GM21619 (cell line): ENCODE results near the gene GRAMD2A.

Source experiments
- ATAC-seq: cut with Tn5 transposase; IDR thresholded peaks from one replicate; pipeline ENCODE4 v1.9.1; 2021; ENCODE audit not compliant: unreplicated experiment

Gene GRAMD2A

DNA sequence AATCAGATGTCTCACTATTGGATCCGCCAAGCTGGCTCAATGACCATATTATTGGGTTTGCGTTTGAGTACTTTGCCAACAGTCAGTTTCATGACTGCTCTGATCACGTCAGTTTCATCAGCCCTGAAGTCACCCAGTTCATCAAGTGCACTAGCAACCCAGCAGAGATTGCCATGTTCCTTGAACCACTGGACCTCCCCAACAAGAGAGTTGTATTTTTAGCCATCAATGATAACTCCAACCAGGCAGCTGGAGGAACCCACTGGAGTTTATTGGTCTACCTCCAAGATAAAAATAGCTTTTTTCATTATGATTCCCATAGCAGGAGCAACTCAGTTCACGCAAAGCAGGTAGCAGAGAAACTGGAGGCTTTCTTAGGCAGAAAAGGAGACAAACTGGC lies 57.9 kb downstream of the GRAMD2A start:
- no peak for ATAC-seq

DNA sequence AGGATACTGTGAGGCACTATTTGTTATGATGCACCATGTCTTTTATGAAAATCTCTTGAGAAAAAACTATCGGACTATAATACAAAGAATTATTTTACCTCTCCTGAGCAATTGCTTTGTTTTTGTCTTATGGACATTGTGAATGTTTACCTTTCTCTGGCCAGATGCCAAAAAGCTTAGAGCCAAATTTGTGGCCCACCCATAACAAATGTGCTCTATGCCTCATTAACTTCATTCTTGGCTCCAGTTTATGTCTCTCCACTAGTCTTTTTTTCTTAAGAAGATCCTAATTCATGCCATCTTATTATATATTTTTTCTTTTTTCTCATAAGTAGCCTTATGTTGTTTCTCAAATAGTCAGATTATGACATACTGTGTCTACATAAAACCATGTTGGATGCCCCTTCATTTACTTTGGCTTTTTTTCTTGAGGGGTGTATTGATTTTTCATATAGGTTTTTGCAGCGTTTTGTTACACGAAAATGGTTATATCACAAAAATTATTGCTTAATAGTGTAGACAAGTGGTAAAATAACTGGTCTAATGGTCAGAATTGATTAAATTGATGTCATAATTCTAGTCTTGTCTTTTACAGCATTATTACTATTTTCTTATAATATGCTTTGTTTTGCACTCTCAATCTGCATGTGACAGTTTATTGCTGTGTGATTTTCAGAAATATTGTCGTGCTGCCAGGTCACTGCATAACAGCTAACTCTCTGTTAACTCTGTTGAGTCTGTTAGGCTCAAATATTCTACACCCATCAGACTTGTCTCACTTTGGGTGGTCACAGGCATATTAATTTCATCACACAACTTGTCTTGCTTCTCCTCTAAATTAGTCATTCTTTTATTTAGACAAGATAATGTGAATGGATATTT lies 61.2 kb downstream of the GRAMD2A start:
- ATAC-seq, result no peak

DNA sequence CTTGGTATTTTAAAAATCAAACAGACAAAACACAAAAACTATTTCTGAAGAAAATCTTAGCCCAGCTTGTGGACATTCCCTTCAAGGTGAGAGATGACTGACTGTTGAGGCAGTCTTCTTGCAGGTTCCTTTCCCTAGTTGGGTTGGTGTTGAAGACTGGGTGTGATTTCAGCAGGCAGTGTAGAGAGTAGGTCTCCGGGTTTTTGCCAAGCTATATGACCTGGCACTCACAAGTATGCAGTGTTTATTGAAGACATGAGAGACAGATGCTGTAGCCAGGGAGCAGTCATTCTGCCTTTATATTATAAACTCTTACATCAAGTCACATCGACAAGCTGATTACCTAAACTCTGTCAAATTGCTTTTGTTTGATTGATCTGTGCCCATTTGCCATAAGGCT lies 61.9 kb downstream of the GRAMD2A start:
- ATAC-seq, result no peak

DNA sequence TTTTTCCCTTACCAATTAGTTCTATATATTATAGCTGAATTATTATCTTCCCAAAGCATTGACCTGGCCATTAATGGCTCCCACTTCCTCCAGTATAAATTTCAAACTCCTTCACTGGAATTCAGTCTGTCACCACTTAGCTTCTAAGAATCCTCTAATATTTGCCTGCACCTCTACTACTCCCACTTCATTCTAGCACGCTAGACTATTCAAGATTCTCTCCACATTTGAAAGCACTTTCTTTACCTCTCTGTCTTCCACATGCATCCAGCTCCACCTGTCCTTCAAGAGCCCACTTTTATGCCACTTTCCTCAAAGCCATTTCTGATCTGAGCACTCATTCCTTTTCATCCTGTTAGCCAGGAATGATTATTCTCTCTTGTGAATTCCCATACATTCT lies 64.4 kb downstream of the GRAMD2A start:
- ATAC-seq, result no peak

DNA sequence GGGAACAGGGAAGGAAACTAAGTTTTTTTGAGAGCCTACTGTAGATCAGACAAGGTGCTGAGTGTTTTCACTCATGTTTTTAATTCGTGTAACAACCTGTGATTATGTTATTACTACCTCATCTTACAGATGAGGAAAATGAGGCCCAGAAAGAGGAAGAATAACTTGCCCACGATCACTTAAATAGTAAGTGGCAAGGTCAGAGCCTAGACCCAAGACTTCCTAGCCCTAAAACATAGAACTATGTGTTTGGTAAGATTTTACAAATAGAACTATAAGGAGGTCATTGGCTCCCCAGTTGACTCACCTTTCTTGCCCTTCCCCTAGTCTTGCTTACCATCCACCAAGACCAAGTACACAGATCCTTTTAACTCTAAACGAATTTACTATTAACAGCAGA lies 65.7 kb downstream of the GRAMD2A start:
- no peak for ATAC-seq

DNA sequence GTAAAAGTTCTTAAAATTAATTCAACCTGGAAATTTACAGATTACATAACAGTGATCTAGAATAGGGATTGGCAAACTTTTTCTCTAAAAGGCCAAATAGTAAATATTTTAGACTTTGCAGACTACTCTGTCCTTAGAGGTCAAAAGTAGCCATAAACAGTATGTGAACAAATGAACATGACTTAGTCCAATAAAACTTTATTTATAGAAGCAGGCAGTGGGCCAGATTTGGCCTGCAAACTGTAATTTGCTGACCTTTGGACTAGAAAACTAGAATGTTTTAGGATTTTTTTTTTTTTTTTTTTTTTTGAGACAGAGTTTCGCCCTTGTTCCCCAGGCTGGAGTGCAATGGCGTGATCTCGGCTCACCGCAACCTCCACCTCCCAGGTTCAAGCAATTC lies 67.3 kb downstream of the GRAMD2A start:
- ATAC-seq, result no peak

DNA sequence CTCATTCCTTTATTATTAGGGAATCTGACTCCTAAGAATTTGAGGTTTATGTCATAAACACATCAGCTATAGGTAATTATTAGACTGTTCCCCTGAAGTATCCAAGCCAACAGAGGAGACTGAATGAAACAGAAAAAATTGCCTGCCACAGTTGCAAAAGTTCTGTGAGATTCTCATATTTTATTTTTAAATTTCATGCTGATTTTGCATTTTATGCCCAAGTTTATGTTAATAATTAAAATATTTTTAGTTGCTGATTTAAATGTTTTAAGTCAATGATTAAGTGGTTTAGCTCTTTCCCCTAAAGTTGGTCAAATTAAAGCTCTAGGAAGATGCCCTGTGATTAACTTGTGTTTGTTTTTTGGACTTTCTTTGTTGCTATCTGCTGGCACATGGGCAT lies 69.2 kb downstream of the GRAMD2A start:
- ATAC-seq, result no peak

DNA sequence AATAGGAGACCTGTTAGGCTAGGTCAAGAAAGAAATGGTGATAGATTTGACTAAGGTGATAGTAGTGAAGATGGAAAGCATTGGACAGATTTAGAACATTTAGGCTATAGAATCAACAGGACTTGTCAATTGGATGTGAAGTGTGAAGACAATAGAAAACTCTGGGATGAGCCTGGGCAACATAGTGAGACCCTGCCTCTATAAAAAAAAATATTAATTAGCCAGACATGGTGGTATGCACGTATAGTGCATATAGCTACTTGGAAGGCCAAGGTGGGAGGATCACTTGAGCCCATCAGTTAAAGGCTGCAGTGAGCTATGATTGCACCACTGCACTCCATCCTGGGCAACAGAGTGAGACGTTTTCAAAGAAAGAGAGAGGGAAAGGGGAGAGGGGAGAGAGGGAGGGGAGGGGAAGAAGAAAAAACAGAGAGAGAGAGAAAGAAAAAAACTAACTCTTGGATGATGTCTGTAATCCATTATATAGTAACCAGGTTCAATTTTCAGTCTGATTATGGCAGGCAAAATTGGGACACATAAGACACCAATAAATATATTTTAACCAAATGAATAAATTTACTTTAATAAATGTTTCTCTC lies 69.8 kb downstream of the GRAMD2A start:
- no peak for ATAC-seq

DNA sequence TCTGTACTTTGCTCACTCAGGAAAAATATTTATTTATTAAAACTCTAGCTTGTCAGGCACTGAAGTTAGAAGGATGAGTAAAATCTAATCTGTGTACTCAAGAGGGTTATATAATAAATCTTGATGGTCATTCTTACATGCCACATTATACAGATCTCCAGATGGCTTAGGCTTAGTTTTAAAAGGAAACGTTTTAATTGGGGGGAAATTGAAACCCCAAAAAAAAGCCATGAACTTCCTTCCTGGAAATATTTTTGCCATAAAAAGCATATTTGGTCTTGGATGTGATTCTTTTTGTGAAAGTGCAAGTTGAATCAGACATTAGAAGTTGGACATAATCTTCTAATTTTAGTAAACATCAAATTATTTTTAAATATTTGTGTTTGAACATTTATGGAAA lies 73.4 kb downstream of the GRAMD2A start:
- ATAC-seq, result no peak

DNA sequence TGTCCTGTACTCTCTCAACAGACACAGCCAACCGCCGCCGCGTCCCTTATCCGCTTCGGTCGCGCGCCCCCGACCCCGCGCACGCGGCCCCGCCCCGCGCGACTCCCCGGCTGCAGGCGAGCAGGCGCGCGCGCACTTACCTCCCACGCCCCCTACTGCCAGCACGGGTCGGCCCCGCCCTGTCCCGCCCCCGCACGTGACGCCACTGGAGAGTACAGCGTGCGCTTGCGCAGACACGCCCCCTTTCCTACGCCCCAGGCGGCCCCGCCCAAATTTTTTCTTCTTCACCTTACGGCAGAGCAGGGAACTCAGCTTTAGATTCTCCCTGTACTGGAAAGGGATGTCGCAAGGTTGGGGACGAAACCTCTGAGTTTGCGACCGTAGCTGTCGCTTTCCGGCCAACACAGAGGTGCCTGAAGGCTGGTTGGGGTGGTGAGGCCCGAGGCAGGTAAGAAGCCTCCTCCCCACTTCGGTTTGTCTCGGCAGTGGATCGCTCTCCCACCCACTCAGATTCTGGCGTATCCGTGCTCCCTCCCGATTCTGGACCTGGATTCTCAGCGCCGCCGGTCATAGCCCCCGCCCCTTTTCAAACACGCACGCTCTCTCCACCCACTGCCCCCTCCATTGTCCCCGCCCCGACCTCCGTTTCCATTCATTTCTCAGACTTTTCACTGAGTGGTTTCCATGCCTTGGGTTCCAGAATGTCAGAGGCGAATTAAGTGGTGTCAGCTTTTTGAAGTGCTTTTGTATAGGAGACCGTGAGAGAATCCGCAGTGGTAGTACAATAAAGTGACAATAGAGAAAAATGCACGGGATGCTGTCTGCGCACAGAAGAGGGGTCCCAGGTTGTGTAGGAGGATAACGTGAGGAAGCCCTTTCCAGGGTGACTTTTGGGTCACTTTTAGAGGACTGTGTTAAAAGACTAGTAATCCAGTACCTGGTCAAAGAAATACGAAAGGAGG lies 79.3 kb downstream of the GRAMD2A start, which contains the start of the genes MYO9A and SENP8:
MYO9A (minus strand) TSS at position 134 of the 962 bp plus-strand sequence. CDS start 71,587 bp downstream, outside the sequence.
SENP8 (plus strand) TSS at position 387 of the 962 bp plus-strand sequence. CDS start 21,221 bp downstream, outside the sequence.
- peak; percentile 63 for ATAC-seq

DNA sequence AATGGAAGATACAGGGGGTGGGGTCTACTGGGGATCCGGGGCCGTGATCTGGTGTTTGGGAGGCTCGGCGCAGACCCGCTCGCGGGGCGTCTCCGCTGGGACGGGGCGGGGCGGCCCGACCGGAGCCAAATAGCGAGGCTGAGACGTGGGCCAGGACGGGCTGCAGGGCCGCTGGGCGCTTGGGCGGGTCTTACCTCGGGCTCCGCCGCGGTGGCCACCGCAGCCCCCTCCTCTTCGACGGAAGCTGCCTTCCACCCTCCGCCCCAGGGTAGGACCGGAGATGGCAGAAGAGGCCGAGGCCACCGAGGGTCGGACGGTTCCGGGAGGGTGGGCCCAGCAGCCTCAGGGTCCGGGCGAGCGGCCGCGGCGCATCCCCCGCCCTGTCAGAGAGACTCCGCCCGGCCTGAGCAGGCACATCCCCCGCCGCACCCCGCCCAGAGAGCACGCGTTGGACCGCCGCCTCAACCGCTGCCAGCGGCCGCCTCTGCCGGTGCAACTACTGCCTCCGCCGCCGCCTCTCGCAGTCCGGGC lies 80.0 kb downstream of the GRAMD2A start:
- ATAC-seq, result peak; percentile 68

DNA sequence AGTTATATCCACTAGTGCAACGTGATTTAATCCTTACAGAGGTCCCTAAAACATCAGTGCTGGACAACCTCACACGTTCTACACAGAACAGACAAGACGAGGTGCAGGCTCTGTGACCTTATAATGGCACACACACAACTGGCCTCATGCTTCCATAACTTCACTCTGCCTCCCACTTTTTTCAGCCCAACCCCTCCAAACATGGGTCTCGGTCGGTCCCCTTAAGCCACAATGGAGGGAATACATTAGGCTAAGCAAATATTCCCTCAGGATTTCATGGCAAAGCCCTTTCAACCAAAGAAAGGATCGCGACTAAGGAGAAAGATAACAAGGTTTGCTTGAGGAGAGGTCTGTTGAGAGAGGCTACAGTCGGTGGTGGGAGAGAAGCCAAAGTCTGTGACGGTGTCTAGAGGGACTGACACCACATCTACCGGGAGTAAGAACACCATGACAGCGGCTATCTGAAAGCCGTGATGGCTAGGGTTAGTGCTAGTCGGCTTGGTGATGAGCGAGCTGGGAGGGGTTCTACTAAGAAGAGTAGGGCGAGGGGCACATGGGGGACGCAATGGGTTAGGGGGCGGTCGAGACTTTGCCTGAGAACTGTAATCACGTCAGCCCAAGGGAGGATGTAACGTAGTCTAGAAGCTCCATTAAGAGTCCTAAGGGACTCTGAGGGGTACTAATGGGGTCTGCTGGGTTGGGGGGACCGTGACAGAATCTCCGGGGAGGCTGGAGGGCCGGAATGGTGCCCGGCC lies 80.7 kb downstream of the GRAMD2A start:
- ATAC-seq, result peak; percentile 9

DNA sequence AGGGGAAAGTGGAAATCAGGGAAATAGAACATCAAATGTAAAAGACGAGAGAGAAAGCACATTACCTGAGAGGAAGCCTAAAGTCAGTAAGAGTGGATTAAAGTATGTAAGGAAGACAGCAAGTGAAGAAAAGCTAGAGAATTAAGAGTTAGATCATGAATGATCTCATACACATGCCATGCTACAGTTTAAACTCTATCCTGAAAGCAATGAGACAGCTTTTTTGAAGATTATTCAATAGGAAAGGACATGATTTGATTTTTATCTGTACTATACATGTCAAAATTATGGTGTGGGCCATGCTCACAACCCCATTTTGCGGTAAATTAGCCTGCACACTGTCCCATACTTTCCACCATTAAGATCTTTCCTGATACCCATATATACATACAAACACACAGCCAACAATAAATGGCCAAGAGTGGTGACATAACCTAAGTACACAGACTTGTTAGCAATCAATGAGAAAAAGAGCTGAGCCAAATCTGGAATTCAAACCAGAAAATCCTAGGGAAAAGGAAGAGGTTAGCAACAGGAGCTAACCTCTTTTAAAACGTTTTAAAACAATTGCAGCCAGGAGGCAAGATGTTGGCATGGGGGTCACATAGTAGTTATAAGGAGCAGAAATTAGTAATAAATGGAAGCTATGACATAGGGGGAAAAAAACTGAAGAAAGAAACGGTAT lies 84.1 kb downstream of the GRAMD2A start:
- ATAC-seq, result no peak

DNA sequence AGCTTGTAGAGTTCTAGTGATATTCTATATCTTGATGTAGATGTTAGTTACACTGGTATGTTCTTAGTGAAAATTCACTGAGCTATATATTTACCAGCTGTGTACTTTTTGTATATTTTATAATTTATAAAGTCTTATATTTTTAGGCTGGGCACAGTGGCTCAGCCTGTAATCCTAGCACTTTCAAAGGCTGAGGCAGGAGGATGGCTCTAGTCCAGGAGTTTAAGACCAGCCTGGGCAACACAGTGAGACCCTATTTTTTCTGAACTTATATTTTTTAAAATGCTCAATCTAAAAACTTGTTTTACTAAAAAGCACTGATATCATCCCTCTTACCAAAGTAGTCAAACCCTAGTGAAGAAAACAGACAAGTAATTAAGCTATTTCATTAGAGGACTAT lies 84.8 kb downstream of the GRAMD2A start:
- no peak for ATAC-seq

DNA sequence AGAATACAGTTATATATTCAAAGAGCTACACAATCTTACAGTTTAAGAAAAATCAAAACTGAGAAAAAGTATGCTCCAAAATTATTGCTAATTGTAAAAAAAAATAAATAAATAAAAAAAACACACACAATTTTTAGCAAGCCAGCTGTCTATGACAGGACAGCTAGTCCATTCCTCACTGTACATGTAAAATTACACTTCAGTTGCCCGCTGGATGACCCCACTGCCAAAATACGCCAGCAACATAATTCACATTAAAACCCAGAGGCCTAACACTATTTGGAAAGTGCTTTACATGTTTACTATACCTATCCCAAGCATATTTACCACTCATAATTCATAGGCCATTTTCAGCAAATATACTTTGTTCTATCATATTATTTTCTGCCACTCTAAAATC lies 85.5 kb downstream of the GRAMD2A start:
- ATAC-seq, result no peak

DNA sequence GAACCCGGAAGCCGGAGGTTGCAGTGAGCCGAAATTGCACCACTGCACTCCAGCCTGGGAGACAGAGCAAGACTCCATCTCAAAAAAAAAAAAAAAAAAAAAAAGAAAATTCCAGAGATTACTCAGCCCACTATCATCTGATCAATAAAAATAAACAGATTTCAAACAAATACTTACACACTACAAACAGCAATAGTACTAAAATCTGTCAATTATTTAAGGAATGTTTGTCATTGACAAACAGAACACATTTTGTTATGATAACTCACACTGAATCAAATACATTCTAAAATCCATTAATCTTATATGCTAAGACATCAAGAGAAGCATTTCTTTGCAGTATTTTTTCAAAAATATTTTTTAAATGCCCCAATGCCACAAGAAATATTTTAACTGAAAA lies 87.2 kb downstream of the GRAMD2A start:
- ATAC-seq, result no peak
